Jurkat, Clone E6-1 (cell line): ENCODE data around the gene TMEM132C.

Experiments
- DNase-seq: peaks from one replicate; pipeline ENCODE4 v3.0.0-alpha.2; 2011; ENCODE audit warnings: low read depth, low spot score
- H3K4me3 ChIP-seq: 2 replicates; pipeline ENCODE4 v1.5.1; 2011; ENCODE audit warnings: mild to moderate bottlenecking, low read length, control low read depth, moderate library complexity

TMEM132C gene

DNA sequence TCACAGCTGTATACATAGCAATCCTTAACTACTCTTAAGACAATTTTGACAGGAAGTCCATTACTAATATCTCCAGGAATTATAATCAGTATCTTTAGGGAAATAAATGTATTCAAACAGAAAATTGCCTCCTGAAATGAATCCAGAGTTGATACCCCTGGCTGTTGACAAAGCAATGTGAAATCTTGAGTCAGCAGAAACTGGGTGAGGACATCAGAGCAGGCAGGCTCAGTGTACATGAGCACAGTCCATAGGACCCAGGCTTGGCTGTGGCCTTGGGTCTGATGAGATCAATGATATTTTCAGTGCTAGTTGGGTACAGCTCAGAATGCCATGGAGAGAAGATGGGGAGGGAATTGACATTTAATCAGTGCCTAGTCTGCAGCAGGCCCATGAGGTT is 405.5 kb downstream of the TMEM132C start:
- no peak for DNase-seq
- no peak overlapping the region for H3K4me3 ChIP-seq

DNA sequence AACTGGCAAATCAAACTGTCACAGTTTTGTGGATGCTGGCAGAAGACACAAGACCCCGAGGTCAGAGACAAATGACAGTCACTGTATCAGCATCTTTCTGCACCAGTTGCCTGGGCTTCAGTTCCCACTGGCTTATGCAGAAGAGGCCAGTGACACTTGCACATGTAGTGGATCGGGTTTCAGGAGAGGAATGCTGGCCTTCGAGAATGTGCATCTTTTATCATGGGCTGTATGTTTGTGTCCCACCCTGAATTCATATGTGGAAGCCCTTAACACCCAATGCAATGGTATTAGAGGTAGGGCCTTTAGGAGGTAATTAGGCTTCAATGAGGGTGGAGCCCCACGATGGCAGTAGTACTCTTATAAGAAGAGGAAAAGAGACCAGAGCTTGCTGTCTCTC is 405.9 kb downstream of the TMEM132C start:
- no peak for DNase-seq
- no peak overlapping the region for H3K4me3 ChIP-seq

DNA sequence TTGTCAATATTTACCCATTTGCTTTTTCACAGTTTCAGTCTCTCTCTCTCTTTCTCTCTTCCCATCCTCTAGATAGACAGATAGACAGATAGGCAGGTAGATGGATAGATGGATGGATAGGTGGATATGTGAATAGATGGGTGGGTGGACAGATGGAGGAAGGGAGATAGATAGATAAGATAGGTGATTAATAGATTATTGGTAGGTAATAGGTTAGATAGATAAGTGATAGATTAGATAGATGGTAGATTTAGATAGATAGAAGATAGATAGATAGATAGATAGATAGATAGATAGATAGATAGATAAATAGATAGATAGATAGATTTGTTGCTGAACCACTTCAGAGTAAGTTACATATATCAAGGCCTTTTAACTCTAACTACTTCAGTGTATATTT is 408.6 kb downstream of the TMEM132C start:
- no peak for DNase-seq

DNA sequence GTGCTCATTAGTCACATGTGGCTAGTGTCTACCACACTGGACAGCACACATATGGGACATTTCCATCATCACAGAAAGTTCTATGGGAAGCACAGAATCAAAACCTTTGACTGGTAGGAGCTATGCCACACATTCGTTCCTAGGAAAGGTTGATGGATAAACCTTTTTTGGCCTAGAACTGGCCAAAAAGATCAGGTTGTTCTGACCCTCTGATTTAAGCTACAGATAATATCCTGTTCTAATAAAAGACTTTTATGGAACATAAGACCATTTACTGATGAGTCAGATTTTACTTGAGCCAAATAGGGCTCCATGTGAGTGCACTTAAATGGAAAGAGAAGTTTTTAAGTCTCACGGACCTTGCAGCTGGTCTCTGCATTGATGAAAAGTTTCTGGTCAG is 413.6 kb downstream of the TMEM132C start:
- no peak for DNase-seq
- H3K4me3 ChIP-seq: no peak overlapping the region

More for the DNA sequence above, 408.6 kb downstream of the TMEM132C start:
- H3K4me3 ChIP-seq: no peak overlapping the region

DNA sequence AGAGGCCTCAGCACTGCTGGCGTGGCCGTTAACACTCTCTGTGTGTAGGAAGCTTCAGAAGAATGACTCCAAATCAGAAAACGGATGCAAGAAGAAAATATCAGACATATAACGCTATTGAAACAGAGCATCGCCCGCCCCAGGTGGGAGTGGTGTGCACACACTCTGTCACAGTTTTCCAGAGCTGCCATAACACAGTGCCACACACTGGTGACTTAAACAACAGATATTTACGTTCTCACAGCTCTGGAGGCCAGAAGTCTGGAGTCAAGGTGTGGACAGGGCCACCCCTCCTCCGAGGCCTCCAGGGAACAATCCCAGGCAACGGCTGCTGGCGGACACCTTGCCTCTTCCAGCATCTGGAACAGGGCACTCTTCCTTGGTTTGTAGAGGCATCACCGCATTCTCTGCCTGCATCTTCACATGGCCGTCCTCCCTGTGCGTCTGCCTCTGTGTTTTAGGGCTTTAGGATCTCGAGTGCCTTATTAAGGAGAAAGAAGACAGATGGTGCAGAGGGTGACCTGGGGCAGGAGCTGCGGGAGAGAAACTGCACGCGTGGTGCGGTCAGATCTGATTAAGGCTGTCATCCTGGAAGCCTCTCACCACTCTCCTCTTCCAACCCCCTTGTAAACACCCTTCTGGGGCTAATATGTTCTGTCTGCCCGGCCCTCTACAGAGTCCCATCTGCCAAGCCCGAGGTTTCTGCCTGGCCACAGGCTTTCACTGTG is 415.7 kb downstream of the TMEM132C start:
- no peak overlapping the region for H3K4me3 ChIP-seq
- DNase-seq: no peak

DNA sequence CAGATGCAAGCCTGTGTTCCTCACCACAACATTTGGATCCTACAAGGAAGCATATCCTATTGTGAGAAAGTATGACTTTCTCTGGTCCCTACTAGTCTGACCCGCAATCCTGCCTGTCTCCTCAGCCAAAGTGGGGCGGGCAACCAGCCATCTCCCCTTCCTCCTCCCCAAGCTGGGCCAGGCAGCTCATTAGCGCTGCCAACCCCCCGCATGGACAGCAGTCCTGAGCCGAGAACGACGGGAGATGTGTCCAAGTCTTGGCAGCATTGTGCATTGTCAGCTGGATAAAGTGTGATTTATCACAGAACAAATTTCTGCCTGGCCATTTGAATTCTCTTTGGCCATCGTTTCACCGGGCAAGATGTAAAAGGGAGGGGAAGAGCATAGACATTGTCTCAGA is 417.4 kb downstream of the TMEM132C start:
- no peak overlapping the region for H3K4me3 ChIP-seq
- DNase-seq: no peak

DNA sequence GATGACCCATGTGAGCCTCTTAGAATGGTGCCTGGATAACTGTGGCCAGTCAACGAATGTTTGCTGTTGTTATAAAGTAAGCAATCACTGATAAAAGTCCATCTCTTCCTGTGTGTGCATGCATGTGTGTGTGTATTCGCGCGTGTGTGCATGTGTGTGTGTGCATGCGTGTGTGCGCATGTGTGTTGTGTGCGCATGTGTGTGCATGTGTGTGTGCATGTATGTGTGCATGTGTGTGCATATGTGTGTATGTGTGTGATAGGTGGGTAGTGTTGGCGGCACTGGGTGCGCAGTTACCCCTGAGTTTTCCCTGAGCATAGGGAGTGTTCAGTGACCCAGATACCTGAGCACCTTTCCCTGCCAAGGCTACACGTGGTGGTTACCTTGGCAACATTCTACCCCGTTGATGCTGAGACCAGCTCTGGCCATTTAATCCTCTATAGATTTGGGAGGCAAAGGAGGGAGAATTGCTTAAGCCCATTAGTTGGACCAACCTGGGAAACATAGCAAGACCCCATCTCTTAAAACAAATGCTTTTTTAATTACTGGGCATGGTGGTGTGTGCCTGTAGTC is 419.0 kb downstream of the TMEM132C start:
- H3K4me3 ChIP-seq: no peak overlapping the region
- DNase-seq: no peak

DNA sequence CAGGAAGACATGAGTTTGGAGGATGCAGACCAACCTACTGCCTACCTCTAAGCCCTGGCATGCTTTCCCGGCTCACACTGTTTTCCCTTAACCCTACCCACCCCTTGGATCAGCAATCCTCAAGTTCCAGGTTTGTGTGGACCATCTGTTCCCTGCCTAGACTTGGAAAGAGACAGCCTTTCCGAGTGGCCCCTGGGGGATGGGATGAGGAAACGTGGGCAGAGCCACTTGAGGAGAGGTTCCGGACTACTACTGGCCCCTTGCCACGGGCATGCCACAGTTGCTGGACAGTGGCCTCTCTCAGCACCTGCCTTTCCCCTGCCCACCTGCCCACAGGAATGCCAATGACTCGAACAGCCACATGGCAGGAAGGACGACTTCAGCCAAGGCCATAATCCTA is 420.9 kb downstream of the TMEM132C start:
- H3K4me3 ChIP-seq: no peak overlapping the region
- DNase-seq: no peak

DNA sequence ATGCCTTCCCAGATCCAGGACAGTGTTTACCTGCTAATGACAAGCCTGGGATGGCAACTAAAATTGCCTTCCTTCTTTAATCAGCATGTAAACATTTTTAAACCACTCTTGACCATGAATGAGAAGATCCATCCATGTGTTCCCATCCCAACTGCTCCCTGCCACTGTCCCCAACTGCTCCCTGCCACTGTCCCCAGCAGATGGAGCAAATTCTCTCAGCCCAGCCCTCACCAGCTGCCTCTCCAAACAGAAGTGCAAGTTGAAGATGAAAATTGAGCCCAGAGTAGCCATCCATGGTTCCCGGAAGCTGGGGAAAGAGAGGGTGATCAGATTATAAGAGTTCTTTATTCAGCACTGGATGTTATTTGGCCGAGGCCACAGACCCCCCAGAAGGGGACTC is 423.7 kb downstream of the TMEM132C start:
- DNase-seq: no peak
- no peak overlapping the region for H3K4me3 ChIP-seq

DNA sequence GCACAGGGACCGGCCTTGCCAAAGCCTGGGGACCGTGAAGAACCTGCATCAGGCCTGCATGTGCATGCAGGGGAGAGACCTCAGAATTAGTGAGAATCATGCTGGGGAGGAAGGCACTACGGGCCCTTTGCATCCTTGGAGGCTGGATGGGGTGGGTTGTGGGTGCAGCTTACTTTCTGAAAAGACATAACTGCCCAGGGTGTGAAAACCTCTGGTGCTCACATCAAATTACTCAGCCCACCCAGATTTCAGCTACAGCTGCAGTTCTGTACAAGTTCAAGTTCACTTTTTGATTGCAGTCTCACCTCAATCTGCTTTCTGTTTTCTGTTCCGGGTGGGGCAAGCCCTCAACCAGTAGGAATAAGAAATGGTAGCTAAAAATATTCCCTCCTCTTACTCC is 426.1 kb downstream of the TMEM132C start:
- DNase-seq: no peak
- no peak overlapping the region for H3K4me3 ChIP-seq

DNA sequence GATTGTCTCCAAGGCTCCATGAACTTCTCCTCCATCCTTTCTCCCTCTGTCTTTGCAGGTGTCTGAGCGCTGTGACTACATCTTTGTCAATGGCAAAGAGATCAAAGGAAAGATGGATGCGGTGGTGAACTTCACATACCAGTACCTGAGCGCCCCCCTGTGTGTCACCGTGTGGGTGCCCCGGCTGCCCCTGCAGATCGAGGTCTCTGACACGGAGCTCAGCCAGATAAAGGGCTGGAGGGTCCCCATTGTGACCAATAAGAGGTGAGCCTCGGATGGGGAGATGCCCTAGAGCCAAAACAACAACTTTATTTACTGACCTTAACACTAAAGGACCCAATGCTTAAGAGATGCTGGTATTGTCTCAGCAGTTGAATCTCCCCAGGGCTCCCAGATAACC is 426.8 kb downstream of the TMEM132C start:
- no peak overlapping the region for H3K4me3 ChIP-seq
- no peak for DNase-seq

DNA sequence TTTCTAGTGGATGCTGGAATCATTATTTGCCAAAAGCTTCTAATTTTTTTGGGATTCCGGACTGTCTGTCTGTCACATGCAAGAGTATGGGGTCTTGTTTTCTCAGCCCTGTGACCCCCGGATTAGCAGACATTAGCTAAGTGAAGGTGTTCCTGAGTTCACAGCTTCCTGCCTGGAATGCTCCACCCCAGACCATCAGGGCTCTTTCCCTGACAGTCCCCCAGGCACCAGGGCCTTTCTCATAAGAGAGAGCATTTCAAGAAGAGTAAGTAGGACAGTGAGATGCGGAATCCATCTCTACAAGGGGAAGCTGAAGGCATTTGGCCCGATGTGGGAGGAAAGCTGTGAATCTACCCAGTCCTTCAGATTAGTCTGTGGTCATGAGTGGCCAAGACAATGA is 427.5 kb downstream of the TMEM132C start:
- H3K4me3 ChIP-seq: no peak overlapping the region
- no peak for DNase-seq

DNA sequence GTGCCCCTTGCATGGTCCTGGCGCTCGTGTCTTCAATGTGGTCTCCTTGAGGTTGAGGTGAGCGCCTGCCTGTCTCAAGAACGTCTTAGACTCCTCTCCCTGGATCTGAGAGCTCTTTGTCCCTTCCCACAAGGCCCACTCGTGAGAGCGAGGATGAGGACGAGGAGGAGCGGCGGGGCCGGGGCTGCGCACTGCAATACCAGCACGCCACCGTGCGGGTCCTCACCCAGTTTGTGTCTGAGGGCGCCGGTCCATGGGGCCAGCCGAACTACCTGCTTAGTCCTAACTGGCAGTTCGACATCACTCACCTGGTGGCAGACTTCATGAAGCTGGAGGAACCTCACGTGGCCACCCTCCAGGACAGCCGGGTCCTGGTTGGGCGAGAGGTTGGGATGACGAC is 428.7 kb downstream of the TMEM132C start:
- no peak for DNase-seq
- no peak overlapping the region for H3K4me3 ChIP-seq

DNA sequence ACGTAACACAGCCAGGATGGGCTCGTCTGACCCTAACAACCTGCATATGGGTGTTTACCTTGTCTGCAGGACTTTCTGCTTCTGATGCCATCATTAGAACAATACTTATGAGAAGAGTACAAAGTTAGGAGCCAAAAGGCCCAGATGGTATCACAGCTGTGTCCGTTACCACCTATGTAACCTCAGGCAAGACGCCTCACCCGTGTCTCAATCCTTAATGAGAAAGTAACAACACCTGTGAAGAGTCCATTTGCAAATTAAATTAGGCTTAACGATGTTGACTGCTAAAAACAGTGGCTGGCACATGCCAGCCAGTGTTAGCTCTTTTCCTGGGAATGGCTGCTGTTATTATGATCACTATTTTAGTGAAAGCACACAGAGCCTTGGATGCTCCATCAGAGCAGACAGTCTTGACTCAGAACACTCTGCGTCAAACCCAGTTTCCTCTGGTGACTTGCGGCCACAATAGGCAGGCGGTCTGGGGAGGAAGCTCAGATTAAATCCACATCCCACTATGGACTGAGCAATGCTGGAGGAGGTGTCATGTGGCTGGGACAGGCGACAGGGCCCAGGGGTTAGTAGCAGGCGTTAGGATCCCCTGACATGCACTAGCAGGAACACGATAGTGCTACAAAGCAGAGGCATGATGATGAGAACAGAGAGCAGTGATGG is 431.5 kb downstream of the TMEM132C start:
- DNase-seq: no peak
- H3K4me3 ChIP-seq: no peak overlapping the region

DNA sequence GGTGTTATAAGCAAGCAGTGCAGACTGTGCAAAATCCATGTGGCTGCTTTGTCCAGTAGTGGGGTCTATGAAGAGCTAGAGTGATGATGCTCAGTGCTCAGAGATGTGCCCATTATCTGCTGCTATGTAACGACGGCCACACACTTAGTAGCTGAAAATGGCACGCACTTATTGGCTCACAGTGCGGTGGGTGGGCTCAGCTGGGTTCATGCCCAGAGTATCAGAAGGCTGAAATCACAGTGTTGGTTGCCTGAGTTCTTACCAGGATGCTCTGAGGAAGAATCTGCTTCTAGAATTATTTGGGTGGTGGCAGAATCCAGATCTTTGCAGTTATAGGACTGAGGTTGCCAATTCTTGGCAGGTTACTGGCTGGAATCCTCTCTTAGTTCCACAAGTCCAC is 432.1 kb downstream of the TMEM132C start:
- H3K4me3 ChIP-seq: no peak overlapping the region
- no peak for DNase-seq

DNA sequence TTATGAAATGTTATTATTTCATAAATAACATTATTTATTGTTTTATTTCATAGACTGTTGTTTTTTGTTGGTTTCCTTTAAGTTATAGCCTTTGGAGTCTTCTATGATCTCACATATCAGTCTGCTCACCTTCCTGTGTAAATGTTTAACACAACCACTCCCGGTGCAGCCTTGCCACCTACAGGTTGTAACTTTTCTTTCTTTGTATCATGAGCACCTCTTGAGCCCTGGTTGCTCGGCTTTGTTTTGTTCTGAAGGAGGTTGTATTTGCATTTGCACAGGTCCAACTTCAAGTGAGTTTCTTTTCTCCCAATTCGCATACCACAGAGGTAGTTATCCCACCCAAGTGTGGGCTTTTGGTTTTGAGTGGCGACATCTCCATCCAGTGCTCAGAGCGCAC is 435.4 kb downstream of the TMEM132C start:
- no peak overlapping the region for H3K4me3 ChIP-seq
- DNase-seq: no peak

DNA sequence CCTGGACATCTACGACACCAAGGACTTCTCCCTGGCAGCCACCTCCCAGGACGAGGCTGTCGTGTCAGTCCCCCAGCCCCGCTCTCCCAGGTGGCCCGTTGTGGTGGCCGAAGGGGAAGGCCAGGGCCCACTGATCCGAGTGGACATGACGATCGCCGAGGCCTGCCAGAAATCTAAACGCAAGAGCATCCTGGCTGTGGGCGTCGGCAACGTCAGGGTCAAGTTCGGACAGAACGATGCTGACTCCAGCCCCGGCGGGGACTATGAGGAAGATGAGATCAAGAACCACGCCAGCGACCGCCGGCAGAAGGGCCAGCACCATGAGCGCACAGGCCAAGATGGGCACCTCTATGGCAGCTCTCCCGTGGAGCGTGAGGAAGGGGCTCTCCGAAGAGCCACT is 438.2 kb downstream of the TMEM132C start:
- no peak overlapping the region for H3K4me3 ChIP-seq
- no peak for DNase-seq

DNA sequence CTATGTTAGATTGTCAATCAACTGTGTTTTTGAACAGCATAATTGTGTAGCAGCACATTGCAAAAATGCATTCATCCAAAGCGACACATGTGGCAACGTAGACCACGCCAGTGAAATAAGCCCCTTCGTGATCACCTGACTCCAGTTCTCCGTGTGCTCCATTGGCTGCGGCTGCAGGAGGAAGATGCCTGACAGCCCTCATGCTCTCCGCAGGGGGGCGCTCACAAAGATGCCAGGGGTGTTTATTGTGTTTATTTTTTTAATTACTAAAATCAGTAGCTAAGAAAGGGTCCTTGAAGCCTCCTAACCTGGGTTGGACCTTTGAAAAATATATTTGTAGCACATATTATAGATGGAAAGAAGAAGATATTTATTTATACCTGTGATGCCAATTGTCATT is 440.5 kb downstream of the TMEM132C start:
- no peak overlapping the region for H3K4me3 ChIP-seq
- no peak for DNase-seq

DNA sequence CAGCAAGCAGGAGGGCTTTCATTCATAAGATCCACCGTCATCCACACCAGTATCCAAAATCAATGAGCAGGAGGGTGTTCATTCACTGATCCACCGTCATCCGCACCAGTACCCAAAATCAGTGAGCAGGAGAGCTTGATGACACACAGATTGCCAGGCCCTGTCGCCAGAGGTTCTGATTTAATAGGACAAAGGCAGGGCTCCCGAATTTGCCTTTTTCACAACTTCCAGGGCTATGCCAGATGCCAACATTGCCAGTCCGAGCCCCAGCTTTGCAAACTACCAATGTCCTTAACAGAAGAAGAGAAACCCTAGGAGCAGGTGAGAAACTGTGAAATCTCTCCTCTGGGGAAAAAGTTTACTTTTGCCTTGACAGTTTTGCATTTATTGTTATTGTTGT is 441.8 kb downstream of the TMEM132C start:
- DNase-seq: no peak
- no peak overlapping the region for H3K4me3 ChIP-seq

DNA sequence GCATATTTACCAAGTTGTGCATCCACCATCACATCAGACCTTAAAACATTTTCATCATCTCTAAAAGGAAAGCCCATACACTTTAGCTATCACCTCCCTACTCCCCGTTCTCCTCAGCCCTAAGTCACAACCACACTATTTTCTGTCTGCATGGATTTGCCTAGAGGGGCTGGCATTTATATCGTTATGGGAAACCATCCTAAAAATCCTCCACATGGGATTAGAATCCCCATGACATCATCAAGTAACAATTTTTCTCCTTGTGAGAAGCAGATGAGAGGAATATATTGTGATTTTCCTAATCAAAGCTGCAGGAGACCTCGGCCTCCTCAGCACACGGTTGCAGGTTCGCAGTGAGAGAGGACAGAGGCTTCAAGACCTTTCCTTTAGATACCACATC is 442.7 kb downstream of the TMEM132C start:
- no peak for DNase-seq
- H3K4me3 ChIP-seq: no peak overlapping the region

DNA sequence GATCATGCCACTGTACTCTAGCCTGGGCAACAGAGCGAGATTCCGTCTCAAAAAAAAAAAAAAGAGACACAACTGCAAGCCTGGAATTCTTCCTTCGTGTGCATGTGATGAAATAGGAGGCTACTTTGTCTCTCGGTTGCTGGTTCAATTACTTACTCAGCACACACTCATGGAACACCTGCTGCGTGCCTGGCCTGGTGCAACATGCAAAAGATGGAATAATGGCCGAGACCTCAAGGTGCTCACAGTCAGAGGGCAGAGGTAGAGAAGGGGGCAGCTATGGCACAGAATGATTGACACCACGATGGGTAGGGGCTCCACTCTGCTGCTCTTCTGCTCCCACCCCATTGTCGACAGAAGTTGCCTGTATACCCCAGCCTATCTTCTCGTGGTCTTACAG is 444.5 kb downstream of the TMEM132C start:
- no peak for DNase-seq
- H3K4me3 ChIP-seq: no peak overlapping the region
